Measurements from ENCODE around the gene TIAM1.

GRCh38 chr21:31182231-31183140 lies 161.6 kb downstream of the TIAM1 start:
- no peak for TF ChIP-seq CTCF (IDR thresholded peaks at IDR 0.05)
- TF ChIP-seq ZFX (IDR thresholded peaks at IDR 0.05; ENCODE audit: borderline replicate concordance): no peak
